HepG2 (cell line): ENCODE data around the gene SLC35F3. TPM values are rescaled to one million over a fixed set of nuclear protein-coding genes. Genes with fewer than 3 reads are reported as not detected.

Source experiments
- ATAC-seq: fragments of 200-7000 bp; cut with Tn5 transposase; 3 replicates; pipeline ENCODE4 v1.9.1; 2020; ENCODE audit warnings: mild to moderate bottlenecking, moderate library complexity
- BruUV-seq: library from RNA; stranded (reverse); fragments of 400-500 nt; replicated peaks from 2 replicates; lab custom pipeline; 2021; lab: Mats Ljungman, UMichigan
- CTCF ChIA-PET: fragments of 300-600 bp; formaldehyde crosslinking; extraction: SDS; loops from one replicate; lab custom pipeline; 2021; ENCODE audit warnings: low total read pairs, inconsistent platforms, low intra/inter-chr PET ratio; lab: Yijun Ruan, JAX
- POLR2A ChIA-PET: fragments of 350-600 bp; sonication (Branson Sonifier 250); formaldehyde crosslinking; loops from one replicate; lab custom pipeline; 2020; ENCODE audit warnings: antibody characterized with exemption, inconsistent platforms; lab: Yijun Ruan, JAX
- DNase-seq: peaks from one replicate; pipeline ENCODE4 v3.0.0-alpha.2; 2015; ENCODE audit warnings: low spot score
- FAIRE-seq: peaks from 3 replicates; lab custom pipeline; 2011; peaks lifted over from hg19 to GRCh38; lab: Jason Lieb, UNC
- H2AFZ ChIP-seq: one replicate; pipeline ENCODE4 v1.6.1; 2011; ENCODE audit warnings: low read length, inconsistent platforms
- H3K27ac ChIP-seq: fragments of 300-600 bp; 3 replicates; pipeline ENCODE4 v1.8.0; 2011; ENCODE audit warnings: mixed run types, mild to moderate bottlenecking, mixed read lengths, low read length, inconsistent platforms; ENCODE audit not compliant: insufficient read depth; ENCODE audit errors: extremely low read length
- H3K27me3 ChIP-seq, 2 experiments: fragments of 200-600 bp in 1 of 2; 2 replicates in 1 of 2; 3 replicates in 1 of 2; pipeline versions ENCODE4 v1.6.0 to v1.8.0; 2011; ENCODE audit warnings: low read length in 2 of 2, mild to moderate bottlenecking in 2 of 2, moderate library complexity in 2 of 2, inconsistent platforms in 1 of 2; ENCODE audit not compliant: insufficient read depth in 2 of 2, control insufficient read depth in 1 of 2
- H3K36me3 ChIP-seq, 2 experiments: fragments of 200-600 bp in 1 of 2; replicated peaks in 1 of 2; 2 replicates in 1 of 2; 3 replicates in 1 of 2; pipeline versions ENCODE4 v1.5.1 to v1.8.0; 2011; ENCODE audit warnings: low read length in 2 of 2, inconsistent platforms in 1 of 2; ENCODE audit not compliant: insufficient read depth in 2 of 2, control insufficient read depth in 1 of 2
- H3K4me1 ChIP-seq: 2 replicates; pipeline ENCODE4 v1.5.1; 2012; ENCODE audit warnings: low read length, inconsistent platforms; ENCODE audit not compliant: insufficient read depth
- H3K4me2 ChIP-seq: 2 replicates; pipeline ENCODE4 v1.6.0; 2011; ENCODE audit warnings: low read depth, low read length, inconsistent platforms
- H3K4me3 ChIP-seq, 3 experiments: fragments of 200-600 bp in 1 of 3; sonication (generic), shearing (Covaris generic) in 1 of 3; replicated peaks in 1 of 3; 2 replicates each; pipeline ENCODE4 v1.5.1; 2011 to 2016; ENCODE audit warnings: low read length in 3 of 3, inconsistent platforms in 2 of 3, low read depth in 2 of 3, mild to moderate bottlenecking in 2 of 3, control low read depth in 1 of 3, mixed read lengths in 1 of 3; ENCODE audit not compliant: insufficient read depth in 1 of 3
- H3K79me2 ChIP-seq: one replicate; pipeline ENCODE4 v1.6.1; 2011; ENCODE audit warnings: low read length, inconsistent platforms; ENCODE audit not compliant: insufficient read depth
- H3K9ac ChIP-seq: 2 replicates; pipeline ENCODE4 v1.6.0; 2011; ENCODE audit warnings: mild to moderate bottlenecking, low read depth, low read length, inconsistent platforms; ENCODE audit not compliant: insufficient read depth
- H3K9me3 ChIP-seq: 2 replicates; pipeline ENCODE4 v1.5.1; 2012; ENCODE audit warnings: mild to moderate bottlenecking, low read length
- H4K20me1 ChIP-seq: 2 replicates; pipeline ENCODE4 v1.6.0; 2011; ENCODE audit warnings: inconsistent platforms, mild to moderate bottlenecking, low read length, moderate library complexity; ENCODE audit not compliant: insufficient read depth
- ARHGAP35 ChIP-seq: sonication (generic); formaldehyde crosslinking; IDR thresholded peaks from 2 replicates; pipeline ENCODE4 v1.9.0; 2022; ENCODE audit warnings: mild to moderate bottlenecking, inconsistent platforms, moderate library complexity, missing genetic modification reagents, borderline replicate concordance
- HOXD1 ChIP-seq: sonication (generic); formaldehyde crosslinking; IDR thresholded peaks from 2 replicates; pipeline ENCODE4 v1.5.0; 2020; ENCODE audit warnings: missing genetic modification reagents
- REPIN1 ChIP-seq: sonication (generic); formaldehyde crosslinking; IDR thresholded peaks from 2 replicates; pipeline ENCODE4 v1.8.0; 2022; ENCODE audit warnings: missing genetic modification reagents, low read depth, mild to moderate bottlenecking, borderline replicate concordance
- SNRNP70 ChIP-seq: fragments of 200-400 bp; formaldehyde crosslinking; IDR thresholded peaks from 2 replicates; pipeline ENCODE4 v1.6.1; 2017; ENCODE audit warnings: mild to moderate bottlenecking, low read depth, low read length, moderate library complexity
- ZNF20 ChIP-seq: sonication (generic); formaldehyde crosslinking; IDR thresholded peaks from 2 replicates; pipeline ENCODE4 v1.4.0; 2020; ENCODE audit warnings: mild to moderate bottlenecking, moderate library complexity, missing genetic modification reagents
- ZNF224 ChIP-seq: sonication (generic); formaldehyde crosslinking; IDR thresholded peaks from 2 replicates; pipeline ENCODE4 v1.5.0; 2020; ENCODE audit warnings: mild to moderate bottlenecking, missing genetic modification reagents
- ZNF790 ChIP-seq: sonication (generic); formaldehyde crosslinking; IDR thresholded peaks from 2 replicates; pipeline ENCODE4 v1.8.0; 2022; ENCODE audit warnings: missing genetic modification reagents, mild to moderate bottlenecking, borderline replicate concordance
- ZNF878 ChIP-seq: sonication (generic); formaldehyde crosslinking; IDR thresholded peaks from 2 replicates; pipeline ENCODE4 v1.8.1; 2023; ENCODE audit warnings: mild to moderate bottlenecking, missing genetic modification reagents, moderate library complexity
- WGBS: methylation state at CpG from one replicate; pipeline ENCODE4 v1.1.6; 2017; ENCODE audit warnings: low lambda C conversion rate; 5-methylcytosine and 5-hydroxymethylcytosine counted together
- in situ Hi-C: cut with HindIII; loops from 2 replicates; pipeline ENCODE4 v1.10.0; 2017; ENCODE audit warnings: low pct_unique_long_range_greater_than_20kb; ENCODE audit not compliant: extremely low pct_ligation_motif_present
- intact Hi-C: fragments of 100-400 bp; cut with micrococcal nuclease; formaldehyde crosslinking; loops from one replicate; pipeline ENCODE4 v1.10.0; 2022; ENCODE audit not compliant: unreplicated experiment
- polyA plus RNA-seq, 8 experiments: library from polyadenylated mRNA; depleted of rRNA in 3 of 8; stranded (reverse) in 7 of 8; unstranded in 1 of 8; fragments of >200 nt; fragmentation: Illumina TruSeq in 4 of 8; extraction: Trizol in 4 of 8; gene quantifications; 2 replicates each; pipeline versions ENCODE4 v1.2.1 to v1.2.3, GENCODE V29; 2011 to 2016; ENCODE audit warnings: low read depth in 4 of 8, missing spikeins in 1 of 8, mixed read lengths in 1 of 8; ENCODE audit not compliant: insufficient read depth in 1 of 8
- total RNA-seq, 5 experiments: library from RNA; depleted of rRNA; stranded (reverse); fragments of >200 nt; fragmentation: Illumina TruSeq; extraction: Trizol; gene quantifications; 2 replicates each; pipeline ENCODE4 v1.2.3, GENCODE V29; 2016; ENCODE audit warnings: low read depth in 1 of 5
- TF ChIP-seq, protein P1 (sequence below): sonication (generic); formaldehyde crosslinking; IDR thresholded peaks from 2 replicates; pipeline ENCODE4 v1.8.1; 2023; ENCODE audit warnings: mild to moderate bottlenecking, missing genetic modification reagents
- TF ChIP-seq, protein P2 (sequence below): sonication (generic); formaldehyde crosslinking; IDR thresholded peaks from 2 replicates; pipeline ENCODE4 v1.5.0; 2020; ENCODE audit warnings: missing genetic modification reagents
- TF ChIP-seq, protein P3 (sequence below): sonication (generic); formaldehyde crosslinking; IDR thresholded peaks from 2 replicates; pipeline ENCODE4 v1.4.0; 2020; ENCODE audit warnings: mild to moderate bottlenecking, missing genetic modification reagents

The SLC35F3 gene
- total and polyA plus RNA-seq, 2 of the 13 experiments (the other 11 are each of a cell fraction or from before 2014, with no cell fraction given), result not detected

DNA sequence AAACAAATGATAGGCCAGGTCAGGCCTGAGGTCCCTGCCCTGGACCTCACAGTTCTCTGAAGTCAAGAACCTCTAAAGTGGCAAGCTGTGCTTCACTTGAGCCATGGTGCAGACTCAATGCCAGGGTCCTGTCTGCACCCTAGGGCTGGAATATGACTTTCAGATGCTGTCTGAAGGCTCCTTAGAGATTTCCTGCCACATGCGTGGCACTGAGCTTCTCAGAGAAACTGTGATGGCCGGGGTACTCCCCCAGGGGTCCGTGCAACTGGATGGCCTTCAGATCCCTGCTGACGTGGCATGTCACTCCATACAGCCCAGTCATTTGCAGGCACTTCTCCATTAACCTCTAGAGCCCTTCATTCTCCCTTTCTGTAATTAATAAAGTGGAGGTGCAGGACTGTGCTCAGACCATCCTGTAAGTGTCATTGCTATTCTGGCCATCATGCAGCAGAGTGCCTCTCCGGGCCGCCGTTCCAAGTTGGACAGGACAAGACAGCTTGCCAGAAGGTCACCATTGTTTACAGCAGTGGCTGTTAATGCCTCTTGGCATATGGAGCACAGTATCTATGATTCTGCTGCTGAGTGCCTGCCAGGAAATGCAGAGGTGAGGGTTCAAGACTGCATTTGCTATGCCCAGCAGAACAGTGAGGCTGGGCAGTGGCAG lies 263.7 kb downstream of the SLC35F3 start (continued):
- no peak for TF ChIP-seq ZNF878 (CRISPR knock-in tag)
- TF ChIP-seq, protein P1, sequence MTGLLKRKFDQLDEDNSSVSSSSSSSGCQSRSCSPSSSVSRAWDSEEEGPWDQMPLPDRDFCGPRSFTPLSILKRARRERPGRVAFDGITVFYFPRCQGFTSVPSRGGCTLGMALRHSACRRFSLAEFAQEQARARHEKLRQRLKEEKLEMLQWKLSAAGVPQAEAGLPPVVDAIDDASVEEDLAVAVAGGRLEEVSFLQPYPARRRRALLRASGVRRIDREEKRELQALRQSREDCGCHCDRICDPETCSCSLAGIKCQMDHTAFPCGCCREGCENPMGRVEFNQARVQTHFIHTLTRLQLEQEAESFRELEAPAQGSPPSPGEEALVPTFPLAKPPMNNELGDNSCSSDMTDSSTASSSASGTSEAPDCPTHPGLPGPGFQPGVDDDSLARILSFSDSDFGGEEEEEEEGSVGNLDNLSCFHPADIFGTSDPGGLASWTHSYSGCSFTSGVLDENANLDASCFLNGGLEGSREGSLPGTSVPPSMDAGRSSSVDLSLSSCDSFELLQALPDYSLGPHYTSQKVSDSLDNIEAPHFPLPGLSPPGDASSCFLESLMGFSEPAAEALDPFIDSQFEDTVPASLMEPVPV (CRISPR knock-in tag), result no peak
- TF ChIP-seq ZNF224 (CRISPR knock-in tag), result no peak
- TF ChIP-seq ZNF790 (CRISPR knock-in tag), result no peak
- TF ChIP-seq SNRNP70, result no peak
- TF ChIP-seq, protein P2, sequence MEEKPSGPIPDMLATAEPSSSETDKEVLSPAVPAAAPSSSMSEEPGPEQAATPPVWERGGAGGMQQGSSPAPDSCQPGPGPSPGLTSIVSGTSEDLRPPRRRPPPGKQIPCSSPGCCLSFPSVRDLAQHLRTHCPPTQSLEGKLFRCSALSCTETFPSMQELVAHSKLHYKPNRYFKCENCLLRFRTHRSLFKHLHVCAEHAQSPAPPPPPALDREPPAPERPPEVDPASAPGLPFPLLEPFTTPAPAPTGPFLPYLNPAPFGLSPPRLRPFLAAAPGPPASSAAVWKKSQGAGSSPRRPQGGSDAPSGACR (CRISPR knock-in tag), result no peak
- no peak for TF ChIP-seq ARHGAP35 (CRISPR knock-in tag)
- no peak for TF ChIP-seq ZNF20 (CRISPR knock-in tag)

DNA sequence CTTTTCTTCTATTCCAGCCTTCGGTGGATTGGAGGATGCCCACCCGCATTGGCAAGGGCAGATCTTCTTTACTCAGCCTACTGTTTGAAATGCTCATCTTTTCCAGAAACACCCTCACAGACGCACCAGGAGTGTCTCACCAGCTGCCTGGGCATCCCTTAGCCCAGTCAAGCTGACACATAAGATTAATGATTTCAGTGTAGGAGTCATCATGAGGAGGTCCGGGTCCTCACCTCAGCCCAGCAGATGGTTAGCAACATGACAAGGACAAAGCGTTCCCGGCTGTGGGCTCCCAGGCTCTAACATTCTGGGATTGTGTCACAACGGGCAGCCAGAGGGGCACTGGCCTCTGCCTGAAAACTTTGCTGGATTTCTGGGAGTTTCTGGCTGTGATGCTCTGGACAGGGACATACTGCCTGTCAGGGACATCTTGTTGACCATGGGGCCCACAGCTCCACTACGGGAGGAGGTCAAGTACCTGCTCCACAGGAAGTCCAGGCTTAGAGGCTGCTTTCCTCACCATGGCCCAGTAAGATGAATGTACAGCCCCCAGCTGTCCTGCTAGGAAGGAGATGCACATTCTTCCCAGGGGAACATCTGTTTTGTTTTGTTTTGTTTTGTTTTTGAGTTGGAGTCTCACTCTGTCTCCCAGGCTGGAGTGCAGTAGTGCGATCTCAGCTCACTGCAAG lies 264.8 kb downstream of the SLC35F3 start:
- intact Hi-C loops, result no loop called here
- BruUV-seq, result no TSS peak
- no peaks in the 10 kb centered on the region for H3K4me1 ChIP-seq
- no peaks in the 10 kb centered on the region for H3K79me2 ChIP-seq
- ATAC-seq (no peak), FAIRE-seq (no peak), DNase-seq (no peak)
- ChIA-PET CTCF (no interaction called here), POLR2A (no interaction called here)
- in situ Hi-C loops, result no loop called here
- H3K4me3 ChIP-seq, result no peak overlapping the region
- no peak overlapping the region for H3K4me2 ChIP-seq
- H3K9me3 ChIP-seq, result no peaks in the 10 kb centered on the region
- no peaks in the 10 kb centered on the region for H4K20me1 ChIP-seq
- no peak overlapping the region for H3K27ac ChIP-seq
- no peaks in the 10 kb centered on the region for H3K36me3 ChIP-seq
- peaks cover 2 to 7% of the 10 kb centered on the region in 2 experiments; a peak in 2 of 5 replicates for H3K27me3 ChIP-seq
- H3K9ac ChIP-seq, result no peak overlapping the region
- 65% methylated on average over 4 of the region's 9 CpGs for WGBS
- H2AFZ ChIP-seq, result no peak overlapping the region
- no peak for TF ChIP-seq REPIN1 (CRISPR knock-in tag)
- no peak for TF ChIP-seq HOXD1 (CRISPR knock-in tag)
- TF ChIP-seq, protein P3, sequence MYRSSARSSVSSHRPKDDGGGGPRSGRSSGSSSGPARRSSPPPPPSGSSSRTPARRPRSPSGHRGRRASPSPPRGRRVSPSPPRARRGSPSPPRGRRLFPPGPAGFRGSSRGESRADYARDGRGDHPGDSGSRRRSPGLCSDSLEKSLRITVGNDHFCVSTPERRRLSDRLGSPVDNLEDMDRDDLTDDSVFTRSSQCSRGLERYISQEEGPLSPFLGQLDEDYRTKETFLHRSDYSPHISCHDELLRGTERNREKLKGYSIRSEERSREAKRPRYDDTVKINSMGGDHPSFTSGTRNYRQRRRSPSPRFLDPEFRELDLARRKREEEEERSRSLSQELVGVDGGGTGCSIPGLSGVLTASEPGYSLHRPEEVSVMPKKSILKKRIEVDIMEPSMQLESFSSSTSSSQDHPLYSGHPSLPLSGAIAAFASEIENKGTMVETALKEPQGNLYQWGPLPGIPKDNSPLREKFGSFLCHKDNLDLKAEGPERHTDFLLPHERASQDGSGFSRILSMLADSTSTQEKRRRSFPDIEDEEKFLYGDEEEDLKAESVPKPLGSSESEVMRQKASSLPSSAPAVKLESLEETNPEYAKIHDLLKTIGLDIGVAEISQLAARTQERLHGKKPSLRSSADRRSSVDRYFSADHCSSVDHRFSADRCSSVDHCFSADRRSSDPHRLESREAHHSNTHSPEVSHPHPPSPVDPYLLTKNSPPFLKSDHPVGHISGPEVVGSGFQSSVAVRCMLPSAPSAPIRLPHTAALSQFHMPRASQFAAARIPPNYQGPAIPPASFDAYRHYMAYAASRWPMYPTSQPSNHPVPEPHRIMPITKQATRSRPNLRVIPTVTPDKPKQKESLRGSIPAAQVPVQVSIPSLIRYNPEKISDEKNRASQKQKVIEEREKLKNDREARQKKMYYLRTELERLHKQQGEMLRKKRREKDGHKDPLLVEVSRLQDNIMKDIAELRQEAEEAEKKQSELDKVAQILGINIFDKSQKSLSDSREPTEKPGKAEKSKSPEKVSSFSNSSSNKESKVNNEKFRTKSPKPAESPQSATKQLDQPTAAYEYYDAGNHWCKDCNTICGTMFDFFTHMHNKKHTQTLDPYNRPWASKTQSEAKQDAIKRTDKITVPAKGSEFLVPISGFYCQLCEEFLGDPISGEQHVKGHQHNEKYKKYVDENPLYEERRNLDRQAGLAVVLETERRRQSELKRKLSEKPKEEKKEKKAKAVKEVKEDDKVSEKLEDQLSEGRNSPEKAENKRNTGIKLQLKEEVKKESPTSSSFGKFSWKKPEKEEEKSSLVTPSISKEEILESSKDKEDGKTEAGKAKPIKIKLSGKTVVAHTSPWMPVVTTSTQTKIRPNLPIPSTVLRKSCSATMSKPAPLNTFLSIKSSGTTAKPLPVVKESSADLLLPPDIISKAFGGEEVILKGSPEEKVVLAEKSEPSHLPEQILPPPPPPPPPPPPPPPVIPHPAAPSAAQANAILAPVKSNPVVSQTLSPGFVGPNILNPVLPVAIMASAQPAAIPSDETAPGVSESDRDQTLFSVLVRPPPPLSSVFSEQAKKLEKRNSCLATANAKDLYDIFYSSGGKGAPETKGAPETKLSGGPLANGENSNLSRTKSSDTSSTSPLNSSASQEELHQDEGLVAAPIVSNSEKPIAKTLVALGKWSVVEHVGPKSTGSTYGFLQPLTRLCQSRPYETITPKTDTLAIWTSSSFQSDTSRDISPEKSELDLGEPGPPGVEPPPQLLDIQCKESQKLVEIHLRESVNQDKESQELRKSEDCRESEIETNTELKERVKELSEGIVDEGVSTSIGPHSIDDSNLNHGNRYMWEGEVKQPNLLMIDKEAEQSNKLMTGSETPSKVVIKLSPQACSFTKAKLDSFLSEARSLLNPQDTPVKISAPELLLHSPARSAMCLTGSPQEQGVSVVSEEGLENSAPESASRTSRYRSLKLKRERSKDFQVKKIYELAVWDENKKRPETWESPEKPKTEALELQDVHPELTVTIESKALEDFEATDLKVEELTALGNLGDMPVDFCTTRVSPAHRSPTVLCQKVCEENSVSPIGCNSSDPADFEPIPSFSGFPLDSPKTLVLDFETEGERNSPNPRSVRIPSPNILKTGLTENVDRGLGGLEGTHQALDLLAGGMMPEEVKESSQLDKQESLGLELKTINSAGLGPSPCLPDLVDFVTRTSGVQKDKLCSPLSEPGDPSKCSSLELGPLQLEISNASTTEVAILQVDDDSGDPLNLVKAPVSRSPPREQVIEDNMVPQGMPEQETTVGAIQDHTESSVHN (CRISPR knock-in tag), result no peak
